GM23338 (cell line): ENCODE measurements around the gene TFB1M.

Experiments used
- POLR2AphosphoS5 ChIP-seq: IDR thresholded peaks from 2 replicates; pipeline ENCODE4 v1.6.1; 2016; ENCODE audit warnings: antibody characterized with exemption, low read depth
- TF ChIP-seq, protein P1 (sequence below), 2 experiments: fragments of 200-600 bp in 1 of 2; sonication (generic) in 1 of 2; conservative IDR thresholded peaks; 2 replicates each; pipeline versions ENCODE4 v1.5.1 to v1.6.1; 2016 to 2017; ENCODE audit warnings: antibody characterized with exemption in 2 of 2, low read depth in 2 of 2, mild to moderate bottlenecking in 2 of 2, moderate library complexity in 1 of 2
- TF ChIP-seq, protein P2 (sequence below): IDR thresholded peaks from one replicate; pipeline ENCODE4 v1.6.1; 2018; ENCODE audit warnings: antibody characterized with exemption; ENCODE audit not compliant: unreplicated experiment

DNA sequence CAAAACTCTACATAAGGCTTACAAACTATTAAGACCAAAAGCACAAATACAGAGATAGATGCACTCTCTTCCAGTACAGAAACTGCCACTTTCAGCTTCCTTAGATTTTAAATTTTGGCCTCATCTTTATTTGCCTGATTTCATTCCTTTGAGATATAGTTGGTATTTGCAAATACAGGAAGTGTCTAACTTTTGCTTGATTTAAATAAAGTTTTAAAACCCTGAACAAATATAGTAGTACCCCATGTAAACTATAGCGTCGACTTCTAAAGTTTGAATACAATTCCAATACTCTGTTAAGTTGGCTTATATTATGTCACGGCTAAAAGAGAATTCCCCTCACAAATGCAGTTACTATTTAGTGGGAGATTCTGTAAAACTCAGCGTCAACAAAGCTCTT, 51.6 kb downstream of the TFB1M start:
- TF ChIP-seq, protein P1, sequence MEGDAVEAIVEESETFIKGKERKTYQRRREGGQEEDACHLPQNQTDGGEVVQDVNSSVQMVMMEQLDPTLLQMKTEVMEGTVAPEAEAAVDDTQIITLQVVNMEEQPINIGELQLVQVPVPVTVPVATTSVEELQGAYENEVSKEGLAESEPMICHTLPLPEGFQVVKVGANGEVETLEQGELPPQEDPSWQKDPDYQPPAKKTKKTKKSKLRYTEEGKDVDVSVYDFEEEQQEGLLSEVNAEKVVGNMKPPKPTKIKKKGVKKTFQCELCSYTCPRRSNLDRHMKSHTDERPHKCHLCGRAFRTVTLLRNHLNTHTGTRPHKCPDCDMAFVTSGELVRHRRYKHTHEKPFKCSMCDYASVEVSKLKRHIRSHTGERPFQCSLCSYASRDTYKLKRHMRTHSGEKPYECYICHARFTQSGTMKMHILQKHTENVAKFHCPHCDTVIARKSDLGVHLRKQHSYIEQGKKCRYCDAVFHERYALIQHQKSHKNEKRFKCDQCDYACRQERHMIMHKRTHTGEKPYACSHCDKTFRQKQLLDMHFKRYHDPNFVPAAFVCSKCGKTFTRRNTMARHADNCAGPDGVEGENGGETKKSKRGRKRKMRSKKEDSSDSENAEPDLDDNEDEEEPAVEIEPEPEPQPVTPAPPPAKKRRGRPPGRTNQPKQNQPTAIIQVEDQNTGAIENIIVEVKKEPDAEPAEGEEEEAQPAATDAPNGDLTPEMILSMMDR (conservative IDR thresholded peaks at IDR 0.05; ENCODE audit: low read depth in 2 of 2): no peak
- TF ChIP-seq, protein P2, sequence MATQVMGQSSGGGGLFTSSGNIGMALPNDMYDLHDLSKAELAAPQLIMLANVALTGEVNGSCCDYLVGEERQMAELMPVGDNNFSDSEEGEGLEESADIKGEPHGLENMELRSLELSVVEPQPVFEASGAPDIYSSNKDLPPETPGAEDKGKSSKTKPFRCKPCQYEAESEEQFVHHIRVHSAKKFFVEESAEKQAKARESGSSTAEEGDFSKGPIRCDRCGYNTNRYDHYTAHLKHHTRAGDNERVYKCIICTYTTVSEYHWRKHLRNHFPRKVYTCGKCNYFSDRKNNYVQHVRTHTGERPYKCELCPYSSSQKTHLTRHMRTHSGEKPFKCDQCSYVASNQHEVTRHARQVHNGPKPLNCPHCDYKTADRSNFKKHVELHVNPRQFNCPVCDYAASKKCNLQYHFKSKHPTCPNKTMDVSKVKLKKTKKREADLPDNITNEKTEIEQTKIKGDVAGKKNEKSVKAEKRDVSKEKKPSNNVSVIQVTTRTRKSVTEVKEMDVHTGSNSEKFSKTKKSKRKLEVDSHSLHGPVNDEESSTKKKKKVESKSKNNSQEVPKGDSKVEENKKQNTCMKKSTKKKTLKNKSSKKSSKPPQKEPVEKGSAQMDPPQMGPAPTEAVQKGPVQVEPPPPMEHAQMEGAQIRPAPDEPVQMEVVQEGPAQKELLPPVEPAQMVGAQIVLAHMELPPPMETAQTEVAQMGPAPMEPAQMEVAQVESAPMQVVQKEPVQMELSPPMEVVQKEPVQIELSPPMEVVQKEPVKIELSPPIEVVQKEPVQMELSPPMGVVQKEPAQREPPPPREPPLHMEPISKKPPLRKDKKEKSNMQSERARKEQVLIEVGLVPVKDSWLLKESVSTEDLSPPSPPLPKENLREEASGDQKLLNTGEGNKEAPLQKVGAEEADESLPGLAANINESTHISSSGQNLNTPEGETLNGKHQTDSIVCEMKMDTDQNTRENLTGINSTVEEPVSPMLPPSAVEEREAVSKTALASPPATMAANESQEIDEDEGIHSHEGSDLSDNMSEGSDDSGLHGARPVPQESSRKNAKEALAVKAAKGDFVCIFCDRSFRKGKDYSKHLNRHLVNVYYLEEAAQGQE: no peak
- TF ChIP-seq POLR2AphosphoS5: no peak
